SK-N-SH (cell line): ENCODE measurements around the gene EML1. TPM values are rescaled to one million over a fixed set of nuclear protein-coding genes. Genes with fewer than 3 reads are reported as not detected.

ENCODE experiments used
- CTCF ChIA-PET: fragments of 300-600, 350-600 bp; formaldehyde crosslinking; extraction: SDS; loops from one replicate; lab custom pipeline; 2021; lab: Yijun Ruan, JAX
- POLR2A ChIA-PET: fragments of 350-600 bp; sonication (Branson Sonifier 250); formaldehyde crosslinking; extraction: SDS; loops from one replicate; lab custom pipeline; 2020; ENCODE audit warnings: antibody characterized with exemption, inconsistent platforms; lab: Yijun Ruan, JAX
- DNase-seq: peaks from one replicate; pipeline ENCODE4 v3.0.0; 2012
- H2AFZ ChIP-seq: fragments of 200-600 bp; sonication (generic); 2 replicates; pipeline ENCODE4 v1.8.1; 2016; ENCODE audit warnings: antibody characterized with exemption, mild to moderate bottlenecking, low read depth
- H3F3A ChIP-seq: fragments of 200-600 bp; sonication (generic); replicated peaks from 2 replicates; pipeline ENCODE3; 2016; ENCODE audit warnings: antibody characterized with exemption, mild to moderate bottlenecking; ENCODE audit not compliant: insufficient read depth
- H3K27ac ChIP-seq, 2 experiments: fragments of 200-500 bp in 1 of 2; fragments of 200-600 bp in 1 of 2; sonication (Bioruptor generic) in 1 of 2; sonication (generic), shearing (Covaris generic) in 1 of 2; 2 replicates each; pipeline versions ENCODE4 v1.5.1 to v1.6.1; 2014 to 2016; ENCODE audit warnings: low read depth in 2 of 2, inconsistent platforms in 1 of 2, low read length in 1 of 2, mild to moderate bottlenecking in 1 of 2, mixed read lengths in 1 of 2
- H3K27me3 ChIP-seq: fragments of 200-600 bp; sonication (generic), shearing (Covaris generic); 2 replicates; pipeline ENCODE4 v1.6.1; 2016; ENCODE audit warnings: mixed run types; ENCODE audit not compliant: insufficient read depth
- H3K36me3 ChIP-seq, 2 experiments: fragments of 200-500 bp in 1 of 2; fragments of 200-600 bp in 1 of 2; sonication (Bioruptor generic) in 1 of 2; sonication (generic) in 1 of 2; replicated peaks in 1 of 2; 2 replicates each; pipeline versions ENCODE3 to v1.5.1; 2014 to 2016; ENCODE audit warnings: low read length in 1 of 2, mild to moderate bottlenecking in 1 of 2; ENCODE audit not compliant: insufficient read depth in 2 of 2, control insufficient read depth in 1 of 2
- H3K4me1 ChIP-seq, 2 experiments: fragments of 200-500 bp in 1 of 2; fragments of 200-600 bp in 1 of 2; sonication (Bioruptor generic) in 1 of 2; sonication (generic), shearing (Covaris generic) in 1 of 2; 2 replicates each; pipeline versions ENCODE4 v1.5.1 to v1.6.1; 2014 to 2016; ENCODE audit warnings: low read depth in 1 of 2, low read length in 1 of 2, mixed run types in 1 of 2; ENCODE audit not compliant: insufficient read depth in 2 of 2, control insufficient read depth in 1 of 2
- H3K4me2 ChIP-seq: fragments of 200-600 bp; sonication (generic), shearing (Covaris generic); 2 replicates; pipeline ENCODE4 v1.6.1; 2017; ENCODE audit warnings: mixed run types
- H3K4me3 ChIP-seq, 2 experiments: fragments of 200-500 bp in 1 of 2; fragments of 200-600 bp in 1 of 2; sonication (Bioruptor generic) in 1 of 2; sonication (generic), shearing (Covaris generic) in 1 of 2; 2 replicates each; pipeline versions ENCODE4 v1.5.1 to v1.8.1; 2014 to 2016; ENCODE audit warnings: low read depth in 2 of 2, inconsistent platforms in 1 of 2, low read length in 1 of 2, mild to moderate bottlenecking in 1 of 2, mixed read lengths in 1 of 2, moderate library complexity in 1 of 2
- H3K79me2 ChIP-seq: fragments of 200-600 bp; sonication (generic); 2 replicates; pipeline ENCODE4 v1.8.1; 2017; ENCODE audit warnings: mild to moderate bottlenecking; ENCODE audit not compliant: insufficient read depth
- H3K9ac ChIP-seq: fragments of 200-600 bp; sonication (generic); 2 replicates; pipeline ENCODE4 v1.6.1; 2017; ENCODE audit warnings: mixed run types
- H3K9me2 ChIP-seq: fragments of 200-600 bp; sonication (generic); 2 replicates; pipeline ENCODE4 v1.6.1; 2017; ENCODE audit warnings: mixed run types
- H3K9me3 ChIP-seq: fragments of 200-600 bp; sonication (generic); 2 replicates; pipeline ENCODE4 v1.6.1; 2017; ENCODE audit warnings: mixed run types, mild to moderate bottlenecking, moderate library complexity
- H4K20me1 ChIP-seq: fragments of 200-600 bp; sonication (generic); 2 replicates; pipeline ENCODE4 v1.6.1; 2017; ENCODE audit warnings: mild to moderate bottlenecking, mixed run types; ENCODE audit not compliant: insufficient read depth
- CHD2 ChIP-seq: fragments of 150-350 bp; IDR thresholded peaks from 2 replicates; pipeline ENCODE4 v1.6.1; 2018; ENCODE audit warnings: low read length; ENCODE audit not compliant: partially characterized antibody
- EP300 ChIP-seq, 2 experiments: IDR thresholded peaks; 2 replicates each; pipeline versions ENCODE4 v1.4.0 to v1.6.1; 2012; ENCODE audit warnings: borderline replicate concordance in 1 of 2, low read depth in 1 of 2, low read length in 1 of 2
- EZH2phosphoT487 ChIP-seq: fragments of 200-600 bp; sonication (generic); IDR thresholded peaks from 2 replicates; pipeline ENCODE4 v1.6.1; 2017; ENCODE audit warnings: low read depth, mixed run types, mild to moderate bottlenecking, antibody characterized with exemption, moderate library complexity, borderline replicate concordance
- FOSL2 ChIP-seq: IDR thresholded peaks from 2 replicates; pipeline ENCODE4 v1.4.0; 2012; ENCODE audit warnings: low read depth, mild to moderate bottlenecking, moderate library complexity, borderline replicate concordance
- FOXM1 ChIP-seq: IDR thresholded peaks from 2 replicates; pipeline ENCODE4 v1.4.0; 2012; ENCODE audit warnings: low read depth, mild to moderate bottlenecking
- GATA2 ChIP-seq: sonication (generic); formaldehyde crosslinking; IDR thresholded peaks from 2 replicates; pipeline ENCODE4 v1.5.0; 2020; ENCODE audit warnings: mild to moderate bottlenecking, missing genetic modification reagents
- NRF1 ChIP-seq: IDR thresholded peaks from 2 replicates; pipeline ENCODE4 v1.6.1; 2012; ENCODE audit warnings: low read depth, mild to moderate bottlenecking, low read length
- REST ChIP-seq: IDR thresholded peaks from 2 replicates; pipeline ENCODE4 v1.6.1; 2012; ENCODE audit warnings: mild to moderate bottlenecking, low read depth, low read length, moderate library complexity
- RFX5 ChIP-seq: IDR thresholded peaks from 2 replicates; pipeline ENCODE4 v1.6.1; 2012; ENCODE audit warnings: mild to moderate bottlenecking, improper control_type of control experiment, low read length
- TAF1 ChIP-seq: IDR thresholded peaks from 2 replicates; pipeline ENCODE4 v1.6.1; 2012; ENCODE audit warnings: low read depth, mild to moderate bottlenecking, low read length, moderate library complexity, borderline replicate concordance
- TEAD4 ChIP-seq: IDR thresholded peaks from 2 replicates; pipeline ENCODE4 v1.4.0; 2012; ENCODE audit warnings: mild to moderate bottlenecking, borderline replicate concordance; ENCODE audit not compliant: insufficient read depth
- WGBS: methylation state at CpG from one replicate; pipeline ENCODE4 v1.1.6; 2017; ENCODE audit warnings: low lambda C conversion rate; 5-methylcytosine and 5-hydroxymethylcytosine counted together
- polyA plus RNA-seq, 3 experiments: library from polyadenylated mRNA; depleted of rRNA; stranded (reverse); fragments of >200 nt; gene quantifications; 2 replicates each; pipeline ENCODE4 v1.2.3, GENCODE V29; 2012
- TF ChIP-seq, protein P1 (sequence below): IDR thresholded peaks from 2 replicates; pipeline ENCODE4 v1.4.0; 2012; ENCODE audit warnings: low read depth
- TF ChIP-seq, protein P2 (sequence below): IDR thresholded peaks from 2 replicates; pipeline ENCODE4 v1.4.0; 2012; ENCODE audit warnings: low read depth, borderline replicate concordance

The EML1 gene
- polyA plus RNA-seq, 1 of the 3 experiments (the other 2 are of a cell fraction): 6.3 TPM

DNA sequence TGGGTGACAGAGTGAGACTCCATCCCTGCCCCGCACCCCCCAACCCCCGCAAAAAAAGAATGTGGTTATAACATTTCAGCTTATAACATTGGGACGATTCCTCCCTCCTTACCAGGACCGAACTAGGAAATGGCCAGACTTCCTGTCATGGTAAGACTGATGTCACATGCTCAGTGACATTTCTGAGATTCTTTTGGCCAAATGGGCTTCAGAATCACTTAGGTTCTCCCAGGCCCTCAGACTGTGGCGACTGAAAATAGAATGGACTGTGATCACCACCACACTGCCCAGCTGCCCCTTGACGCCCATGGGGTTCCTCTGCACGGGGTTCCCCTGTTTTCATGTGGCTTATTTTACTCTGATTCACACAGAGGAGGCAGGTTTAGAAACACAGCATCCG, 157.0 kb downstream of the EML1 start:
- TF ChIP-seq EZH2phosphoT487 (no peak), TAF1 (no peak), NRF1 (no peak), REST (no peak), CHD2 (no peak), RFX5 (no peak), TEAD4 (no peak), GATA2 (CRISPR knock-in tag) (no peak), EP300 (IDR thresholded peaks at IDR 0.05; ENCODE audit: borderline replicate concordance in 1 of 2, low read depth in 1 of 2, low read length in 1 of 2) (no peak), FOXM1 (no peak), FOSL2 (no peak)
- TF ChIP-seq, protein P1, sequence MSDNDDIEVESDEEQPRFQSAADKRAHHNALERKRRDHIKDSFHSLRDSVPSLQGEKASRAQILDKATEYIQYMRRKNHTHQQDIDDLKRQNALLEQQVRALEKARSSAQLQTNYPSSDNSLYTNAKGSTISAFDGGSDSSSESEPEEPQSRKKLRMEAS: no peak
- TF ChIP-seq, protein P2, sequence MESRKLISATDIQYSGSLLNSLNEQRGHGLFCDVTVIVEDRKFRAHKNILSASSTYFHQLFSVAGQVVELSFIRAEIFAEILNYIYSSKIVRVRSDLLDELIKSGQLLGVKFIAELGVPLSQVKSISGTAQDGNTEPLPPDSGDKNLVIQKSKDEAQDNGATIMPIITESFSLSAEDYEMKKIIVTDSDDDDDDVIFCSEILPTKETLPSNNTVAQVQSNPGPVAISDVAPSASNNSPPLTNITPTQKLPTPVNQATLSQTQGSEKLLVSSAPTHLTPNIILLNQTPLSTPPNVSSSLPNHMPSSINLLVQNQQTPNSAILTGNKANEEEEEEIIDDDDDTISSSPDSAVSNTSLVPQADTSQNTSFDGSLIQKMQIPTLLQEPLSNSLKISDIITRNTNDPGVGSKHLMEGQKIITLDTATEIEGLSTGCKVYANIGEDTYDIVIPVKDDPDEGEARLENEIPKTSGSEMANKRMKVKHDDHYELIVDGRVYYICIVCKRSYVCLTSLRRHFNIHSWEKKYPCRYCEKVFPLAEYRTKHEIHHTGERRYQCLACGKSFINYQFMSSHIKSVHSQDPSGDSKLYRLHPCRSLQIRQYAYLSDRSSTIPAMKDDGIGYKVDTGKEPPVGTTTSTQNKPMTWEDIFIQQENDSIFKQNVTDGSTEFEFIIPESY: no peak
- TF ChIP-seq, all 33 proteins: peak for 0
- 75% methylated on average over 8 of the region's 8 CpGs for WGBS
- Histone ChIP-seq H3K27ac (no peak overlapping the region), H4K20me1 (no peaks in the 10 kb centered on the region), H3K27me3 (no peaks in the 10 kb centered on the region), H3K9ac (no peak overlapping the region), H3K4me3 (no peak overlapping the region), H3K79me2 (no peaks in the 10 kb centered on the region), H3K4me2 (no peak overlapping the region), H3K4me1 (no peaks in the 10 kb centered on the region; a peak in 1 of 4 replicates), H3F3A (no peaks in the 10 kb centered on the region), H2AFZ (no peak overlapping the region), H3K9me2 (no peaks in the 10 kb centered on the region), H3K36me3 (no peaks in the 10 kb centered on the region), H3K9me3 (no peaks in the 10 kb centered on the region)
- POLR2A ChIA-PET: no interaction called here
- no peak for DNase-seq
- CTCF ChIA-PET: no interaction called here
